Measurements from ENCODE around the gene MTA3. TPM values are rescaled to one million over a fixed set of nuclear protein-coding genes. Genes with fewer than 3 reads are reported as not detected.

The MTA3 gene
- total RNA-seq, 1 donor from 2014 or later, result 107 TPM

DNA sequence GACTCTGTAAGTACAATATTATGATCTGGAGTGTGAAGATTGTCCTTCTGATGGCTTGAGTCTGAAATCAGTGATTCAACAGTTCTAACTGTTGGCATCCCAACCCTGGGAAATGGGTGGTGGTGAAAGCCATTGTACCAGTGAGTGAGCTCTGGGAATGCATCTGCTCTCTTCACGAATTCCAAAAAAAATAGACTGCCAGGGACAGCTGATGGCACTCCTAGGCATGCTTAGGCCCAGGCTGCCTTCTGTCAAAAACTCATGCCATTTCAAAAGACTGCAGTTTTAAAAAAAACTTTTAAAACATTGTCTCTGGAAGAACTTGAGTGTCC lies 175.2 kb downstream of the MTA3 start:
- Mint-ChIP-seq H3K4me3 (no peak overlapping the region), H3K27ac (no peak overlapping the region), H3K36me3 (peaks cover 18% of the 10 kb centered on the region), H3K4me1 (peaks cover 4% of the 10 kb centered on the region), H3K9me3 (peaks cover 3% of the 10 kb centered on the region), H3K27me3 (ENCODE audit: low read depth) (no peaks in the 10 kb centered on the region)
- TF ChIP-seq, protein P1, sequence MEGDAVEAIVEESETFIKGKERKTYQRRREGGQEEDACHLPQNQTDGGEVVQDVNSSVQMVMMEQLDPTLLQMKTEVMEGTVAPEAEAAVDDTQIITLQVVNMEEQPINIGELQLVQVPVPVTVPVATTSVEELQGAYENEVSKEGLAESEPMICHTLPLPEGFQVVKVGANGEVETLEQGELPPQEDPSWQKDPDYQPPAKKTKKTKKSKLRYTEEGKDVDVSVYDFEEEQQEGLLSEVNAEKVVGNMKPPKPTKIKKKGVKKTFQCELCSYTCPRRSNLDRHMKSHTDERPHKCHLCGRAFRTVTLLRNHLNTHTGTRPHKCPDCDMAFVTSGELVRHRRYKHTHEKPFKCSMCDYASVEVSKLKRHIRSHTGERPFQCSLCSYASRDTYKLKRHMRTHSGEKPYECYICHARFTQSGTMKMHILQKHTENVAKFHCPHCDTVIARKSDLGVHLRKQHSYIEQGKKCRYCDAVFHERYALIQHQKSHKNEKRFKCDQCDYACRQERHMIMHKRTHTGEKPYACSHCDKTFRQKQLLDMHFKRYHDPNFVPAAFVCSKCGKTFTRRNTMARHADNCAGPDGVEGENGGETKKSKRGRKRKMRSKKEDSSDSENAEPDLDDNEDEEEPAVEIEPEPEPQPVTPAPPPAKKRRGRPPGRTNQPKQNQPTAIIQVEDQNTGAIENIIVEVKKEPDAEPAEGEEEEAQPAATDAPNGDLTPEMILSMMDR (IDR thresholded peaks at IDR 0.05; ENCODE audit: unreplicated experiment), result no peak
- DNase-seq (ENCODE audit: low spot score in 2 of 2, unreplicated experiment in 2 of 2), result no peak

GRCh38 chr2:42744545-42745082 lies 176.2 kb downstream of the MTA3 start:
- no peak for DNase-seq (ENCODE audit: low spot score in 2 of 2, unreplicated experiment in 2 of 2)
- H3K36me3 Mint-ChIP-seq, result peaks cover 14% of the 10 kb centered on the region
- no peak overlapping the region for H3K4me3 Mint-ChIP-seq
- H3K4me1 Mint-ChIP-seq, result peaks cover 4% of the 10 kb centered on the region
- no peak overlapping the region for H3K27ac Mint-ChIP-seq
- H3K9me3 Mint-ChIP-seq, result no peaks in the 10 kb centered on the region
- TF ChIP-seq, protein P1 (IDR thresholded peaks at IDR 0.05; ENCODE audit: unreplicated experiment), result no peak
- no peaks in the 10 kb centered on the region for H3K27me3 Mint-ChIP-seq (ENCODE audit: low read depth)

GRCh38 chr2:42747422-42747821 lies 179.0 kb downstream of the MTA3 start:
- H3K36me3 Mint-ChIP-seq, result peaks cover 12% of the 10 kb centered on the region
- H3K4me3 Mint-ChIP-seq, result no peak overlapping the region
- no peak for DNase-seq (ENCODE audit: low spot score in 2 of 2, unreplicated experiment in 2 of 2)
- H3K9me3 Mint-ChIP-seq, result peaks cover 3% of the 10 kb centered on the region
- H3K27me3 Mint-ChIP-seq (ENCODE audit: low read depth), result no peaks in the 10 kb centered on the region
- peaks cover 4% of the 10 kb centered on the region for H3K4me1 Mint-ChIP-seq
- TF ChIP-seq, protein P1 (IDR thresholded peaks at IDR 0.05; ENCODE audit: unreplicated experiment), result no peak
- H3K27ac Mint-ChIP-seq, result no peak overlapping the region

DNA sequence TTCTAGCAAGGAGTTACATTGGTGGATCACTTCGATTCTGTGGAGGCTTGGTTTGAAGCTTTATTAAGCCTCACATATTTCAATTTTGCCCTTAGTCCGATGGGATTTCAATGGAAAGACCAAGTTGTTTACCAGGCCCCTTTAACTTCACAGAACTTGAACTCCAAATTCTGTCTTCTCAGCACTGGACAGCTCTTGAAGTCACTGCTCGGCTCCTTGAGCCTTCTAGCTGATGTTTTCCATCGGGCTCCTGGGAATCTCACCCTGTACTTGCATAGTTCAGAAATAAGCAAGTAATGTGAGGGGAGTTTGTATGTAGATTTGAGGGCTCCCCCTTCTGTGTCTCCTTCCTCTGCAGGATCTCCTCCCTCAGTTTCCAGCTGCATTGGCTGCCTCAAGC lies 180.4 kb downstream of the MTA3 start:
- Mint-ChIP-seq H3K27me3 (ENCODE audit: low read depth) (no peaks in the 10 kb centered on the region), H3K9me3 (peaks cover 3% of the 10 kb centered on the region), H3K27ac (no peak overlapping the region), H3K4me3 (no peak overlapping the region), H3K4me1 (peaks cover 7% of the 10 kb centered on the region), H3K36me3 (peaks cover 16% of the 10 kb centered on the region)
- TF ChIP-seq, protein P1 (IDR thresholded peaks at IDR 0.05; ENCODE audit: unreplicated experiment), result no peak
- DNase-seq (ENCODE audit: low spot score in 2 of 2, unreplicated experiment in 2 of 2), result no peak

- peaks cover 8% of the 10 kb centered on the region for H3K4me1 Mint-ChIP-seq
- peaks cover 13% of the 10 kb centered on the region for H3K36me3 Mint-ChIP-seq
- H3K4me3 Mint-ChIP-seq, result no peak overlapping the region
- H3K27ac Mint-ChIP-seq, result no peak overlapping the region
- H3K27me3 Mint-ChIP-seq (ENCODE audit: low read depth), result no peaks in the 10 kb centered on the region
- DNase-seq (ENCODE audit: low spot score in 2 of 2, unreplicated experiment in 2 of 2), result no peak
- H3K9me3 Mint-ChIP-seq, result peaks cover 3% of the 10 kb centered on the region
- TF ChIP-seq, protein P1 (IDR thresholded peaks at IDR 0.05; ENCODE audit: unreplicated experiment), result no peak
Observed at GRCh38 chr2:42752314-42752713, 183.9 kb downstream of the MTA3 start.

All from mesothelial cell of epicardium (in vitro differentiated cells).